Measurements from ENCODE around the gene CD163L1.
"Not testable (repeated sequence)": the region's sequence is repeated elsewhere in the genome, so short reads cannot be mapped to it uniquely, and the experiment has no call there.

CD163L1 gene

DNA sequence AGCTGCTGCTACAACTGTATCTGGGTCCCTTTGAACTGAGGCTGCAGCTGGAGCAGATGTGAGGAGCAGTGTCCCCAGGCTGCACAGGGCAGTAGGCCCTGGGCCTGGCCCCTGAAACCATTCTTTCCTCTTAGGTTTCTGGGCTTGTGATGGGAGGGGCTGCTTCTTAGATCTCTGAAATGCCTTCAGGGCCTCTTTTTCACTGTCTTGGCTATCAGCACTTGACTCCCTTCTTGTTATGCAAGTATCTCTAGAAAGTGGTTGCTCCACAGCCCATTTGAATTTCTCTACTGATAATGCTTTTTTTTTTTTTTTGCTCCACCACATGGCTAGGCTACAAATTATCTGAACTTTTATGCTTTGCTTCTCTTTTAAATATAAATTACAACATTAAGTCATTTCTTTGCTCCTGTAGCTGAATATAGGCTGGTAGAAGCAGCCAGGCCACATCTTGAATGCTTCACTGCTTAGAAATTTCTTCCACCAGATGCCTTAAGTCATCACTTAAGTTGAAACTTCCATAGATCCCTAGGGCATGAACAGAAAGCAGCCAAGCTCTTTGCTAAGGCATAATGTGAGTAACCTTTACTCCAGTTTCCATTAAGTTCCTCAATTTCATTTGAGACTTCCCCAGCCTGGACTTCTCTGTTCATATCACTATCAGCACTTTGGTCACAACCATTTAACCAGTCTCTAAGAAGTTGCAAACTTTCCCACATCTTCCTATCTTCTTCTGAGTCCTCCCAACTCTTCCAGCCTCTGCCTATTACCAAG is 98.9 kb downstream of the CD163L1 start:
- TF ChIP-seq, protein P1, sequence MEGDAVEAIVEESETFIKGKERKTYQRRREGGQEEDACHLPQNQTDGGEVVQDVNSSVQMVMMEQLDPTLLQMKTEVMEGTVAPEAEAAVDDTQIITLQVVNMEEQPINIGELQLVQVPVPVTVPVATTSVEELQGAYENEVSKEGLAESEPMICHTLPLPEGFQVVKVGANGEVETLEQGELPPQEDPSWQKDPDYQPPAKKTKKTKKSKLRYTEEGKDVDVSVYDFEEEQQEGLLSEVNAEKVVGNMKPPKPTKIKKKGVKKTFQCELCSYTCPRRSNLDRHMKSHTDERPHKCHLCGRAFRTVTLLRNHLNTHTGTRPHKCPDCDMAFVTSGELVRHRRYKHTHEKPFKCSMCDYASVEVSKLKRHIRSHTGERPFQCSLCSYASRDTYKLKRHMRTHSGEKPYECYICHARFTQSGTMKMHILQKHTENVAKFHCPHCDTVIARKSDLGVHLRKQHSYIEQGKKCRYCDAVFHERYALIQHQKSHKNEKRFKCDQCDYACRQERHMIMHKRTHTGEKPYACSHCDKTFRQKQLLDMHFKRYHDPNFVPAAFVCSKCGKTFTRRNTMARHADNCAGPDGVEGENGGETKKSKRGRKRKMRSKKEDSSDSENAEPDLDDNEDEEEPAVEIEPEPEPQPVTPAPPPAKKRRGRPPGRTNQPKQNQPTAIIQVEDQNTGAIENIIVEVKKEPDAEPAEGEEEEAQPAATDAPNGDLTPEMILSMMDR (IDR thresholded peaks at IDR 0.05; ENCODE audit: low read depth, low read length), result no peak
- H3K4me3 ChIP-seq (replicated peaks in 1 of 2; ENCODE audit: low read depth in 2 of 2, low read length in 2 of 2), result no peak overlapping the region
- peak in 1 of 2 donors; percentile 16 for DNase-seq (ENCODE audit: low read depth in 2 of 2)

DNA sequence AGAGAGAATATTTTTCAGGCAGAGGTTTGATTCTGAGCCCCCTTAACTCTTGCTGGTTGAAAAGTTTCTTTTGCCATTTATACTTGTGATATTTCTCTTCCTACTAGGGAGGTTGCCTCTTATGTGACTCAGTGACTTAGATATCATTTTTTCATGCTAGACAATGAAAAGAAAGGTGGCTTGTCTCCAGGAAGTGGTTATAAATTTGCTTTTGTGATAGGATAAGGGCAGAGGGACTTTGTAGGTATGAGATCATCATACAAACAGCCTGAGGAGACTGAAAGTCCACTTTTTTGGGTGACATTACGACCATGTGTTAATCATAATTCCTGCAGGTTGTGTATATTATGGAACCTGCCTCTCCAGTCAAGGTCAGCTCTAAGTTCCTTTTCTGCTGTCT is 104.3 kb downstream of the CD163L1 start:
- no peak for DNase-seq (ENCODE audit: low read depth in 2 of 2)
- TF ChIP-seq, protein P1 (IDR thresholded peaks at IDR 0.05; ENCODE audit: low read depth, low read length), result no peak
- no peak overlapping the region for H3K4me3 ChIP-seq (replicated peaks in 1 of 2; ENCODE audit: low read depth in 2 of 2, low read length in 2 of 2)

- not testable (repeated sequence) for DNase-seq (ENCODE audit: low read depth in 2 of 2); H3K4me3 ChIP-seq (replicated peaks in 1 of 2; ENCODE audit: low read depth in 2 of 2, low read length in 2 of 2)
Measured at GRCh38 chr12:7337790-7338189, 106.2 kb downstream of the CD163L1 start.

GRCh38 chr12:7327918-7328317 is 116.0 kb downstream of the CD163L1 start:
- H3K4me3 ChIP-seq (replicated peaks in 1 of 2; ENCODE audit: low read depth in 2 of 2, low read length in 2 of 2), result no peak overlapping the region
- TF ChIP-seq, protein P1 (IDR thresholded peaks at IDR 0.05; ENCODE audit: low read depth, low read length), result no peak
- DNase-seq (ENCODE audit: low read depth in 2 of 2), result no peak

DNA sequence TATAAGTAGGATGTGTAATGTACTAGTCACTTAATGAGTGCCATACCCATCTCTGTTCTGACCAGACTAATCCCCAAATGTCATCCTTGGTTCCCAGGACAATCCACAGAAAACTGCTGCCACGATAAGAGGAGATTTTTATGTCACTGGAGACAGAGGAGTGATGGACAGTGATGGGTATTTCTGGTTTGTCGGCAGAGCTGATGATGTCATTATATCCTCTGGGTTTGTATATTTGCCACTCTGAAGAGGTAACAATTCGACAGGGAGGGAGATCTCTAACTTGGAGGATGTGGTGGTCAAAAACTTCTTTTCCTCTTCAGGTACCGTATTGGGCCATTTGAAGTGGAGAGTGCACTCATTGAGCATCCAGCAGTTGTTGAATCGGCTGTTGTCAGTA is 119.8 kb downstream of the CD163L1 start:
- DNase-seq (ENCODE audit: low read depth in 2 of 2), result no peak
- no peak overlapping the region for H3K4me3 ChIP-seq (replicated peaks in 1 of 2; ENCODE audit: low read depth in 2 of 2, low read length in 2 of 2)
- TF ChIP-seq, protein P1 (IDR thresholded peaks at IDR 0.05; ENCODE audit: low read depth, low read length), result no peak

GRCh38 chr12:7322599-7322998 is 121.4 kb downstream of the CD163L1 start:
- no peak for DNase-seq (ENCODE audit: low read depth in 2 of 2)
- no peak overlapping the region for H3K4me3 ChIP-seq (replicated peaks in 1 of 2; ENCODE audit: low read depth in 2 of 2, low read length in 2 of 2)
- TF ChIP-seq, protein P1 (IDR thresholded peaks at IDR 0.05; ENCODE audit: low read depth, low read length), result no peak

DNA sequence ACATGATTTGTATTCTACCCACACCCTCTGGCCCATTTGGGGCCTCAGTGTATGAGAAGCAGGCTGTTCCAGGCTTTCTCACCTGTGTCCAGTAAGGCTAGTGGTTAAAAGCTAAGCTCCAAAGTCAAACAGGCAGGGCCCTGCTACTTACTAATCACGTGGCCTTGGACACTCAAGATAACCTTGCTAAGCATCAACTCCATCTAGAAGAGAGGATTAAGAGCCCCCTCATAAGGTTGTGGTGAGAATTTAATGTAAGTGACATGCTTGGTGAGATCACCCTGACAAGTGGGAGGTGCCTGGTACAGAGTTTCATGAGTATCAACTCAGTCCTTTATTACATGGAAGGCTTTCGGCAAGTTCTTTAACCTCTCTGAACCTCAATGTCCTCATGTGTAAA is 122.3 kb downstream of the CD163L1 start:
- TF ChIP-seq, protein P1 (IDR thresholded peaks at IDR 0.05; ENCODE audit: low read depth, low read length), result no peak
- no peak overlapping the region for H3K4me3 ChIP-seq (replicated peaks in 1 of 2; ENCODE audit: low read depth in 2 of 2, low read length in 2 of 2)
- DNase-seq (ENCODE audit: low read depth in 2 of 2), result no peak
